MM.1S (cell line): ENCODE results near the gene ZBTB7C.

Source experiments
- EZH2 ChIP-seq: fragments of 300-600 bp; sonication (generic); optimal IDR thresholded peaks from 2 replicates; pipeline ENCODE3; 2017; ENCODE audit warnings: low read depth, mild to moderate bottlenecking, antibody characterized with exemption, low read length, mixed read lengths
- EZH2phosphoT487 ChIP-seq: fragments of 300-600 bp; sonication (generic); IDR thresholded peaks from 2 replicates; pipeline ENCODE4 v1.6.1; 2018; ENCODE audit warnings: antibody characterized with exemption, low read length
- TF ChIP-seq, protein P1 (sequence below): fragments of 300-600 bp; sonication (generic); IDR thresholded peaks from 2 replicates; pipeline ENCODE4 v1.5.1; 2016; ENCODE audit warnings: antibody characterized with exemption, low read length, mixed read lengths

DNA sequence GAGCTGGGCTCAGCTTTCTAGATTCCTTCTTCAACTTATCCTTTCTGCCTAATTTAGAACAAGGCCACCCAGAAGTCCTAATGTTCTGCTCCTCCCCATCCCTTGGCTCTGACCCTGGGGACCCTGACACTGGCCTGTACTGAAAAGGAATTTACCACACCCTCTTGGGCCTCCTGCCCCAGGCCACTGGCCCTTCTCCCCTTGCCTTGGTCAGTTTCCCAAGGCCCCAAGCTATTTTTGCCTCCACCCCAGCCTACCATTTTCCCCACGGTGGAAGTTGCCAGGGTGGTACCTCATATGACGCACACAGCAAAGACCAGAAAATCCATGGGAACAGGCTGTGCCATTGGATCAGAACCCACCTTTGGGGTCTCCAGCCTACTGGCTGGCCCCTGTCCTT is 72.1 kb downstream of the ZBTB7C start:
- TF ChIP-seq, protein P1, sequence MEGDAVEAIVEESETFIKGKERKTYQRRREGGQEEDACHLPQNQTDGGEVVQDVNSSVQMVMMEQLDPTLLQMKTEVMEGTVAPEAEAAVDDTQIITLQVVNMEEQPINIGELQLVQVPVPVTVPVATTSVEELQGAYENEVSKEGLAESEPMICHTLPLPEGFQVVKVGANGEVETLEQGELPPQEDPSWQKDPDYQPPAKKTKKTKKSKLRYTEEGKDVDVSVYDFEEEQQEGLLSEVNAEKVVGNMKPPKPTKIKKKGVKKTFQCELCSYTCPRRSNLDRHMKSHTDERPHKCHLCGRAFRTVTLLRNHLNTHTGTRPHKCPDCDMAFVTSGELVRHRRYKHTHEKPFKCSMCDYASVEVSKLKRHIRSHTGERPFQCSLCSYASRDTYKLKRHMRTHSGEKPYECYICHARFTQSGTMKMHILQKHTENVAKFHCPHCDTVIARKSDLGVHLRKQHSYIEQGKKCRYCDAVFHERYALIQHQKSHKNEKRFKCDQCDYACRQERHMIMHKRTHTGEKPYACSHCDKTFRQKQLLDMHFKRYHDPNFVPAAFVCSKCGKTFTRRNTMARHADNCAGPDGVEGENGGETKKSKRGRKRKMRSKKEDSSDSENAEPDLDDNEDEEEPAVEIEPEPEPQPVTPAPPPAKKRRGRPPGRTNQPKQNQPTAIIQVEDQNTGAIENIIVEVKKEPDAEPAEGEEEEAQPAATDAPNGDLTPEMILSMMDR, result no peak
- TF ChIP-seq EZH2, result no peak
- no peak for TF ChIP-seq EZH2phosphoT487
